DMS153 (cell line): ENCODE results near the gene DTX4.
A peak's percentile ranks its signal among the peaks of the same experiment; 100 is the strongest.
"Not testable (repeated sequence)": the region's sequence is repeated elsewhere in the genome, so short reads cannot be mapped to it uniquely, and the experiment has no call there.

Experiments used
- DNase-seq: peaks from one replicate; lab custom pipeline; 2025; lab: John Stamatoyannopoulos, UW

Gene DTX4

GRCh38 chr11:59171508-59172322, at the start of gene DTX4:
Gene DTX4, plus strand, starts transcription at chr11:59172132. Its CDS starts 464 bp downstream, at chr11:59172596.
- DNase-seq = peak; percentile 72

DNA sequence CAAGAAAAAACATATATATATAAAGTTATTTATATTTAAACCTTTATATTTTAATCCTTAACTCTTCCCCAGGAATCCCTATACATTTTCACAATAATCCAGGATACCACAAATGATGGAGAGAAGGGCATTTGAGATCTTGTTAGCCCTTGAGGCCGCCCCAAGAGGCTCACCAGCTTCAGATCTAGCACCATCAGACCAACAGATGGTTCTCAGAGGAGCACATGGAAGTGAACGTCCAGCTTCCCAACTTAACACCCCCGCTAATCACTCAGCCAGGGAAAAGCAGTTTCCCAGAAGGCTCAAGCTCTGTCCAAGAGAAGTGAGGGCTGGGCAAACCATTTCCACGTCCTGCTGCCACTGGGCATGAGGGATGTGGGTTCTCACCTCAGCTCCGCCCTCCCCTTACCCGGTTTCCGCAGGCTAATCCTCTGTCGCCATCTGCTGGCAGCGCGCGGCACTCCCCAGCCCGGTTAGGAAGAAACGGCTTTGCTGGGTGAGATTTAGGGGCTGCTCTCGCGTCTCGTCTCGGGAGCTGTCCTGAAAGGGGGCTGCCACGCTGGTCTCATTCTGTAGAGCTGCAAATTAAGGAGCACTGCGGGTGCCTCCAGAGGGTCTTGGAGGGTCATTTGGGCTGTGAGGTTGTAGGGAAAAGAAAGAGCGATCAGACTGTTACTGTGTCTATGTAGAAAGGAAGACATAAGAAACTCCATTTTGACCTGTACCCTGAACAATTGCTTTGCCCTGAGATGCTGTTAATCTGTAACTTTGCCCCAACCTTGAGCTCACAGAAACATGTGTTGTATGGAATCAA, 36.1 kb upstream of the DTX4 start:
- DNase-seq = no peak

- DNase-seq = not testable (repeated sequence)
Measured at GRCh38 chr11:59136551-59136950, 35.4 kb upstream of the DTX4 start.

GRCh38 chr11:59137190-59137589, 34.7 kb upstream of the DTX4 start:
- DNase-seq = no peak

- DNase-seq = no peak
Measured at GRCh38 chr11:59138643-59139042, 33.3 kb upstream of the DTX4 start.

DNA sequence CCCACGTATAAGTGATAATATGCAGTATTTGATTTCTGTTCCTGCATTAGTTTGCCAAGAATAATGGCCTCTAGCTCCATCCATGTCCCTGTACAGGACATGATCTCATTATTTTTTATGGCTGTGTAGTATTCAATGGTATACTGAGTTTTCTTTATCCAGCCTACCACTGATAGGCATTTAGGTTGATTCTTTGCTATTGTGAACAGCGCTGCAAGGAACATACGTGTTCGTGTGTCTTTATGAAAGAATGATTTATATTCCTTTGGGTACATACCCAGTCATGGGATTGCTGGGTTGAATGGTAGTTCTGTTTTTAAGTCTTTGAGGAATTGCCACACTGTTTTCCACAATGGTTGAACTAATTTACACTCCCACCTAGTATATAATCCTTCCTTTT, 30.7 kb upstream of the DTX4 start:
- no peak for DNase-seq

DNA sequence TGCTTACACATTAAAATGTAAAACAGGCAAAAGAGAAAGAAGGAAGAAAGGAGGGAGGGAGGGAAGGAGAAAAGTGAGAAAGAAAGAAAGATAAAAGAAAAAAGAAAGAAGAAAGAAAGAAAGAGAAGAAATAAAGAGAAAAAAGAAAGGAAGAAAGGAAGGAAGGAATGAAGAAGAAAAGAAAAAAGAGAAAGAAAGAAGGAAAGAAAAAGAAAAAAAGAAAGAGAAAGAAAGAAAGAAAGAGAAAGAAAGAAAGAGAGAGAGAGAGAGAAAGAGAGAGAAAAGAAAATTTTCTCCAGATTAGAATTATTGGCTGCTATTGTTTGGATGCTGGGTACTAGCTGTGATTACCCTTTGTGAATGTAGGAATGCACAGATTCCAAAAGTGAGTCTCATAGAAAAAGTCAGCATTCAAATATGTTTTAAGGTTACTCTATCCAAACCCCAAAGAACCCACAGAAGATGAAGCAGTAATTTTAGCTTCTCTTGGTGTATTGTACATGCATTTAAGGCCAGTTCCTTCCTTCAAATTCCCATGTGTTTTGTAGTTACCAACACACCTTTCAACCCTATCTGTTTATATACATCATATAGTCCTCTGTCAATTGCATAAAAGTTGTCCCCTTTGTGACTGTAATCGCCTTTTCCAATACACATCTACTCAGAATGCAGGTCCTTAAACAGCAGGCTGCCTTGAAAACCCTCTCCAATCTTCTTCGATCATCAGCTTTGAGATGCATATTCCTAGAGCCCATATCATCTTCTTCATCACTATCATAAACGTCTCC, 30.1 kb upstream of the DTX4 start:
- DNase-seq = no peak

DNA sequence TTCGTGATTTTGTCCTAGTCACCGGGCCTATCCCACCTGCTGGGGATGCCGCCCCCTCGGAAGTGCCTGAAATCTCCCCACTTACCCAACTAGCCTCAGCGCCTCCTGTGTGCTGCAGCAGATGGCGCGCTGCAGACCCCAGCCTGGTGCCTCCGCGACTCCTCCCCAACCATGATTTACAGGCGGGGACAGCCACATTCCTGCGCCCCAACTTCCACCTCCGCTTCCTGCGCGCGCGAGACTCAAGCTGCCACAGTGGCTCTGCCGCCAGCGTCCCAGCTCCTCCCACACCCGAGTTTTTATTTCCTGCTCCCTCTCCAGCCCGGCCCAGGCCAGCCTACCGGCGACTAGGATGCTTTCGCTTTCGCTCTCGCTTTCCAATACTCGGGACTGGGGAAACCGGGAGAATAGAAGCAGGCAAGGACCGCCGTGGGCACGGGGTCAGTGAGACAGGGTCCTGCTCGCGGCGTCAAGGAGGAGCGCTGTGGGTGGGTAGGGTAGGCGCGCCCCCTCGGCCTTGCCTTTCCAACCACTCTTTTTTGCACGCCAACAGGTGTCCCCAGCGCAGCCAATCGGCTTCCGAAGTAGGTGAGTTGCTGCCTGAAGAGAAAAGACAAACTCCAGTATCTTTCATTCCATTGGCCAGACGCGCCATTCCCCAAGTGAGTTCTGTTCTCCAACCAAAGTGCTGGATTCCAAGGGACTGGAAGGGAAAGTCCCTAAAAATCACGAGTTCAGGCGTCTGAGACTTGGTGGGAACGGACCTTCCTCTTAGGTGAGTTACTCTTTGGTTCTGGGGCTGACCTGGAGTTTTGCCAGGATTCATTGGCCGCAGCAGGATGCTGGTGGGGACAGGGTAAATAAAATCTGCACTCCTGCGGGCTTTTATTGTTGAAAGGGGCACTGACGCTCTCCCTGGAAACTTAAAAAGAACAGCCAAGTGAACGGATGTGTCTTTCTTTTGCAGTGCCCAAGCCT, 29.1 kb upstream of the DTX4 start, which contains the start of gene FAM111A:
Gene FAM111A (plus strand): TSS at position 327 of the 978 bp plus-strand sequence. CDS start 6,017 bp downstream, outside the sequence.
- peak; percentile 79 for DNase-seq

DNA sequence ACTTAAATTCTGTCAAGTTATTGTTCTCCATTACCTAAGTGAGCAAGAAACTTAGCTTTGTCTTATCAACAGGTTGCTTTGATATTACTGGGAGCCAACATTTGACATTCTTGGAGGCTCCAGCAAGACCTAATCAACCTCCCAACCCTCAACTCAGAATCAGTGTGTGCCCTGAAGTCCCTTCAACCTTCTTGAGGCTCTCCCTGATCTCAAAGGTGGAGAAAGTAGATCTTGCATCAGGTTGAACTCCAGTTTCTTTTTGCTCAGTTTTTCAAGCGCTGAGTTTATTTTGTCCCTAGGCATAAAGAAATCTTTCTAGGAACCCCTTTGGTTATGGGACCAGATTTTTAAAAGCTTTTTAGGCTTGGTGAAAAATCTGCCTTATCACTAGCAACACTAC, 27.8 kb upstream of the DTX4 start:
- DNase-seq = no peak

GRCh38 chr11:59144579-59145345, 27.2 kb upstream of the DTX4 start:
- DNase-seq = peak; percentile 97

- no peak for DNase-seq
Measured at GRCh38 chr11:59145534-59145933, 26.4 kb upstream of the DTX4 start.

GRCh38 chr11:59151761-59152160, 20.2 kb upstream of the DTX4 start:
- no peak for DNase-seq

DNA sequence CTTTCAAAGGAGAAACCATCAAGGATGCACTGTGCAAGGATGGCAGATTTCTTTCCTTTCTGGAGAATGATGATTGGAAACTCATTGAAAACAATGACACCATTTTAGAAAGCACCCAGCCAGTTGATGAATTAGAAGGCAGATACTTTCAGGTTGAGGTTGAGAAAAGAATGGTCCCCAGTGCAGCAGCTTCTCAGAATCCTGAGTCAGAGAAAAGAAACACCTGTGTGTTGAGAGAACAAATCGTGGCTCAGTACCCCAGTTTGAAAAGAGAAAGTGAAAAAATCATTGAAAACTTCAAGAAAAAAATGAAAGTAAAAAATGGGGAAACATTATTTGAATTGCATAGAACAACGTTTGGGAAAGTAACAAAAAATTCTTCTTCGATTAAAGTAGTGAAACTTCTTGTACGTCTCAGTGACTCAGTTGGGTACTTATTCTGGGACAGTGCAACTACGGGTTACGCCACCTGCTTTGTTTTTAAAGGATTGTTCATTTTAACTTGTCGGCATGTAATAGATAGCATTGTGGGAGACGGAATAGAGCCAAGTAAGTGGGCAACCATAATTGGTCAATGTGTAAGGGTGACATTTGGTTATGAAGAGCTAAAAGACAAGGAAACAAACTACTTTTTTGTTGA, 19.5 kb upstream of the DTX4 start:
- no peak for DNase-seq

- DNase-seq = no peak
Measured at GRCh38 chr11:59154610-59155009, 17.3 kb upstream of the DTX4 start.

GRCh38 chr11:59157433-59157832, 14.5 kb upstream of the DTX4 start:
- DNase-seq = no peak

DNA sequence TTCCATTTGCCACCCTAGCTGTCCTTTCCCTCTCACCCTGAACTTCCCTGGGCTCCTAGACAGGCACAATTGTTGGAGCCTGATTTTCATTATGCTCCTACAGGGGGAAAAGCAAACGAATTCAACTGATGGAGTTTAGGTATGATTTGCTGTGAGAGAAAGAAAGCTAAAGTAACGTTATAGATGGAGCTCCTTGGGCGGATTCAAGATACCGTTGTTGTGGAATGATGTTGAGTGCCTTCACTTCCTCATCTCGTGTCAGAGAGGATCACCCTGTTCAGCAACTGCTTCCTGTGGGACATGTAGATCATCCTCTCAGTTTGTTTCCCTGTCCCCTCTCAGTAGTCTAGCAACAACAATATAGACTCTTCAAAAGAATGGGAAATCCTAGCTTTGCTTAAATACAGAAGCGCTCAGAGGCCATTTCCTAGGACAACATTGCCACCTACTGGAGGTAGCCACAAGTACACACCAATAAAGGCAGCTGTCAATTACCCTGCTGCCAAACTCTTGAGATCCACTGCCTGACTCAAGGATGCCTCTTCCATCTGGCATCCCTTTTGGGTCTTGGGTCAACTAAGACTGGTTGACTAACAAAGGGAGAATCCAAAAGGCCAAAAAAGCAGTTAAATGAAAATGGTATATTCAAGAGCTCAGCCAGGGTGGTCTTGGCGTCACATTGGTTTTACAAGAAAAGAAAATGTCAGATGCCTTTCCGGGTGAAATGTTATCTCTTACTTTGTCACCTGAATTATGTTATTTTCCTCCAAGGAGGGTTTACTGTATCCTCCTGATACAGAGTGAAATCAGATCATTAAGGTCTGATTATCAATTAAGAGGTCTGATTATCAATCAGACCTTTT, 13.5 kb upstream of the DTX4 start:
- peak; percentile 67 for DNase-seq

GRCh38 chr11:59164028-59164427, 7.9 kb upstream of the DTX4 start:
- no peak for DNase-seq

GRCh38 chr11:59172345-59173079, 580 bp downstream of the DTX4 start:
- DNase-seq = no peak
